GM21786 (cell line): ENCODE measurements around the gene AMOTL1.
"Not testable (repeated sequence)": the region's sequence is repeated elsewhere in the genome, so short reads cannot be mapped to it uniquely, and the experiment has no call there.

Experiments used
- ATAC-seq: cut with Tn5 transposase; IDR thresholded peaks from one replicate; pipeline ENCODE4 v1.9.1; 2021; ENCODE audit not compliant: unreplicated experiment

AMOTL1 gene

DNA sequence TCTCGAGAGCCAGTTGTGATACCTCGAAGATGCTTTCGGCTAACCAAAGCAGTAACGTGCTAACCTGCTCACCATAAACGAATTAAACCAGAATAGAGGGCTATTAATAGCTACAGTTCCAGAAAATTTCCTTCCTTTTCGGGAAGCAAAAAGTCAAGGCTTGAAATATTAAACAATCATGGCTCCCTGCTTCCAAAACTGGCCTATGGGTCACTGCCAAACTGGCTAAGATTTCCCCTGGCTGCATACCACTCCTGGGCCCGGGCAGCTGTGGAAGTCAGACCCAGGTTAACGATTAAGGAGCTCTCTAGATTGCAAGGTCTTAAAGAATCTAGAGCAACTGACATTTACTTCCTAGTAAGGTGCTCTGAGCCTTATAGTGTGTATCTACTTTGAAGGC is 1.7 kb downstream of the AMOTL1 start:
- ATAC-seq: no peak

- no peak for ATAC-seq
Observed at GRCh38 chr11:94770563-94771120, 2.5 kb downstream of the AMOTL1 start.

DNA sequence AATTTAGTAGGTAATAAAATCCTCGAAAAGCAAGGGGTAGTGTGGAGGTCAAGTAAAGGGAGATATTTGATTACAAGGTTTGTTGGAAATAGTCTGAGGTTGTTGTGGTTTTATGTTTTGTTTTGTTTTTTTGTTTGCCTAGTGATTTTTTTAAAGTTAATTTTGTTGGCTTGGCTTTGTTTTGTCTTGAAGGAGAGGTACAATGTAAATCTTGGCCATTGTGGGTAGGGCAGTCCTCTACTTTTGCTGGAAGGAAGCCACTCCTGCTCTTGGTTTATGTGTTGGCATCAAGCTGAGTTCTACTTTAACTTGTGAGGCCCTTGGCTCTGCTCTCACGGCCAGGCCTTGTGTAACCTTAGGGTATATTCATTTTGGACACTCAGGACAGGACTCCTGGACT is 3.2 kb downstream of the AMOTL1 start:
- ATAC-seq: no peak

DNA sequence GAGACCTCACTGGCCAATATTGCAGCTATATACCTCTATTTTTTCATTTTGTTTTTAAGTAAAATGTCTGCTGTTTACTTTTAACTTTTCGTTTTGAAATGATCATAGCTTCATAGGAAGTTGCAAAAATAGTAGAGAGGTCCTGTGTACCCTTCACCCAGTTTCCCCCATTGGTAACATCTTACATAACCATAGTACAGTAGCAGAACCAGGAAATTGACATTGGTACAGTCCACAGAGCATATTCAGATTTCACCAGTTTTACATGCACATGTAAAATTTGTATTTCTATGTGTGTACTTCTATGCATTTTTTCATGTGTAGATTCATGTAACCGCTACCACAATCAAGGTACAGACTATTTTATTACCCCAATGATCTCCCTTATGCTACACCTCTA is 3.8 kb downstream of the AMOTL1 start:
- ATAC-seq: no peak

- no peak for ATAC-seq
Observed at GRCh38 chr11:94773842-94774241, 5.7 kb downstream of the AMOTL1 start.

GRCh38 chr11:94774345-94774744 is 6.2 kb downstream of the AMOTL1 start:
- ATAC-seq: no peak

DNA sequence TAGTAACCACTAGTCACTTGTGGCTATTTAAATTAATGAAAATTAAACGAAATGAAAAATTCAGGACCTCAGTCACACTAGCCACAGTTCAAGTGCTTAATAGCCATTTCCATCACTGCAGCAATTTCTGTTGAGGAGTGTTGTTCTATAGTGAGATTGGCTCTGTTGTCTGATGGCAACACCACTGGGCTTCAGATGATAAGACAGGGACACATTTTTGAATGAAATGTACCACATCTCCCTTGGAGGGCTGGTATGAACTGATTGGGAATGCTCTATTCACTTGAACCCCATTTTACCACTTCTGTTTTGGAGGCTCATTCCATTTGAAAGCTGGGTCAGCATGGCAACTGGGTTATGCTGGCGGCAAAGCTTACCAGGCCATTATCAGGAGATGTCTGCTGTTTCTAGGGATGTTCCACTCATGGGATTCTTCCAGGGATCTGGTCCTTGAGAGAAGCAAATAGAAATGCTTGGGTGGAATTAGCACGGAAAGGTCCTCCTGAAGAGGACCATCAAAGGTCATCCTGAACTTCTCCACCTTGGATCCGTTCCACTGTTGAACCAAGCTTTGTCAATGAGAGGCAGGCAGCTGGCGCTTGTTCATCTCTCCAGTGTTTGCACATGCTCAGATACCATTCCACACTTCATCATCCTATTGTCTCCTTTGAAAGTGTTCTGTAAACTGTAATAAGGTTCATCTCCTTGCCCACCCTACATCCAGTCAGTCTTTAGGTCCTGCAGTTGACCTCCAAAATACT is 7.6 kb downstream of the AMOTL1 start:
- no peak for ATAC-seq

DNA sequence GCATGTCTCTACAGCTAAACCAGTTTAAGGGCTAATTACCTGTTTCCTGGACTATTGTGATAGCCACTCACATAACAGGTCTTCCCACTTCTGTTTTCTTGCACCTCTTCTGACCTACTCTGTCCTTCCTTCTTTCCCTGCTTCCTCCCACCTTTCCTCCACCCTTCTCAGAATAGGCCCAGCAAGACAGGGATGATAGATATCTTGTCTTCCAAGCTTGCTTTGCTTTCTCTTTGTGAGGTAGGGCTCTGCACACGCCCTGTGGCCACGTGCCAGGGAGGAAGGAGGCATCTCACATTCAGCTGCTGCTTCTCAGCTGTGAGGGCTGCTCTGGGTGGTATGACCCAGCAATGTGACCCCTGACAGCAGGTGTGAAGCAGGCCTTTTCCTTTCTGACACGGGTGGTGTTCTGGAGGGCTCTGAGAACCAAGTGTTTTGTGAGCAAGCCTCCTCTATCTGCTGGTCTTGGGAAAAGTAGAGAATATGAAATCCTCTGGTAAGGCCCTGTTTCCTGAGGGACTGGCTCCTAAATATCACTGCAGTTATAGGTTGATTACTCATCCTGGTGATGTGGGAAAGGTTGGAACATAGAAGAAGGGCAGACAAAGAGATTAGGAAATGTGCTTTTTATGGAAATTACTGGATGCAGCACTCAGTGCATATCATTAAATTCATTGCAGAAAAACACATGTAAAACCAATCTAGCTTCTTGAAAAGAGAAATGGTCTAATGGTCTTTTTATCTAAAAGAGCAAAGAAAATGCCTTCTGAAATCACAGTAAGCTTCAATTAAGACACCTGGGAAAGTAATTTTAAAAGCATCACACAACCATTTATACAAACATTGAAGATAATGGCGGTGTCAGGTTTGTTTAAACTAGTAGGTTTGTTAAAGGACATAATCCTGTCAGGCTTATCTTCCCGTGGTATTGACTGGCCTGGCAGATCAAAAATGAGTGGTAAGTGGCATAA is 8.5 kb downstream of the AMOTL1 start:
- no peak for ATAC-seq

DNA sequence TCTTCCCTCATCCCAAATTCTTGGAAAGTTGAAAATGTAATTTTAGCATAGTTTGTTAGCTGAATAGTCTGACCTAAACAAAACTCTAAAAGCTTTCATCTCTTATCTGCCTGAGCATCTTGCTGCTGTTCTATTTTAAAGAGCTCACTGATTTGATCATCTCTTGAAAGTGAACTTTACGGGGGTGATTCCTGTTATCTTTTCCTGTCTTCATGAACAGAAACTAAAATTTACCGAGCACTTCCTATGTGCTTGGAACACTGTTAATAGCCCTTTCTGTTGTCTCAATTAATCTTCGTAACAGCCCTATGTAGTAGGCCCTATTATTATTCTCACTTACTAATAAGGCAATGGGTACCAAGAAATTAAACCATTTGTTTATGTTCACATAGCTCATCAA is 12.3 kb downstream of the AMOTL1 start:
- ATAC-seq: no peak

GRCh38 chr11:94781837-94782236 is 13.7 kb downstream of the AMOTL1 start:
- no peak for ATAC-seq

GRCh38 chr11:94782446-94782845 is 14.3 kb downstream of the AMOTL1 start:
- no peak for ATAC-seq

GRCh38 chr11:94784884-94785283 is 16.7 kb downstream of the AMOTL1 start:
- ATAC-seq: no peak

- no peak for ATAC-seq
Observed at GRCh38 chr11:94785509-94785908, 17.4 kb downstream of the AMOTL1 start.

- ATAC-seq: no peak
Observed at GRCh38 chr11:94786264-94787126, 18.3 kb downstream of the AMOTL1 start.

DNA sequence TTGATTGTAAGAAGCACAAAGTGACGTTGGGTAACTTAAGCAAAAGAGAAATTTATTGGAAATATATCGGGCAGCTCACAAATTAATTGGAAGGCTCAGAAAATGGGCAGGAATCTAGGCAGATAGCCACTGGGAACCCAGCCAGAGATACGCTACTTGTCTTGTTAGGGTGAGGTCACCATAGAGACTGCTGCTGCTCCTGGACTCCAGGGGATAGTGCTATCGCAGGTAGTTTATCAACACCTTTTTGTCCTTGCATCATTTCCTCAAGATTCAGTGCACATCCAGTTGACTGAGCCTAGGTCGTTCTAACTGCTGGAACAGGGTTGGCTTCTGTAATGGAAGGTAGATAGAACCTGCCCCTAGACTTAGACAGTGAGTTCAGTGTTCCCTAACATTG is 19.6 kb downstream of the AMOTL1 start:
- ATAC-seq: no peak

DNA sequence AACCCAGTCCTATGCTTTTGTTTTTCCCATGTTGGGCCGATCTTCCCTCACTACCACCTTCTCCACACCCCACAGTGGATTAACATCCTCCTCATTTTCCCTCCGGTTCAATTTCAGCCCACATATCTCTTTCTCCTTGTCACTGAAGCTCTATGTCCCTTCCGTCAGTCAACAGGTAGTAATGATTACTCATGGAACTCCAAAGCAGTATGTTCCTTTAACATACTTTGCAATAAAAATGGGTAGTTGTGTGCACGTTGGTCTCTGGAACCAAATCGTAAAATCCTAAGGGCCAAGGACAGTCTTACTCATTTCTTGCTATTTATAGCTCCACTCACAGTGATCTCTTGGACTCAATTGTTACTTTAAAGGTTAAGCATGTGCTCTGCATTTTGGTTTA is 20.2 kb downstream of the AMOTL1 start:
- no peak for ATAC-seq

- no peak for ATAC-seq
Observed at GRCh38 chr11:94790197-94790596, 22.0 kb downstream of the AMOTL1 start.

- ATAC-seq: no peak
Observed at GRCh38 chr11:94790661-94791180, 22.6 kb downstream of the AMOTL1 start.

DNA sequence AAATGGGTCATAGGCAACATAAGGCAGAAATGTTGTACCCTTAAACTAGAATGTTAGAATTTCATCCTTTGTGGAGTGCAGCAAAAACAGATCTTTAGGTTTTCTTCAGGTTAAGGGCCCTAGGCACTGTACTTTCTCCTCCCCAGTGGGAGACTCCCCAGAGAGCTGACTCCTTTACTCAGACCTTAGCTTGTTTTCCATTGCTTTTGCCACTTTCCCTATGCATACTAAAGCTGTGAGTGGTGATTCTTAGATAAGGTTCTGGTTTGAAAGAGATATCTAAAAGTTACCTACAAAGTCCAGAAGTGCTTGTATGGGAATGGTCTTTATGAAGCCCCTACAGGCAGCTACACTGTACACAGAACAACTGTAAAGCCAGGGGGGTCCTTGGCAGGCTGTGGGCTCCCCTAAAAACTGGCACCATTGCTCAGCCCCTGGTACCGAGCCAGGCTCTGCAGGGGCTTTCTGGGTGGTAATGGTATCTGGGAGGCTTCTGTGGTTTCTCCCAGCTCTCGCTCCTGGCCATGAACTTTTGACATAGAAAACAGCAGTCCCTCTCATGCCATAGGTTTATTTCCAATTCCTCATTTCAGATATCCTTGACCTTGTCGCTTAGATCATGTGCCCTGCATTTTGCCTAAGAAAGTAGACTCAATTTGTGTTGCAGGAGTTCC is 23.2 kb downstream of the AMOTL1 start:
- no peak for ATAC-seq

DNA sequence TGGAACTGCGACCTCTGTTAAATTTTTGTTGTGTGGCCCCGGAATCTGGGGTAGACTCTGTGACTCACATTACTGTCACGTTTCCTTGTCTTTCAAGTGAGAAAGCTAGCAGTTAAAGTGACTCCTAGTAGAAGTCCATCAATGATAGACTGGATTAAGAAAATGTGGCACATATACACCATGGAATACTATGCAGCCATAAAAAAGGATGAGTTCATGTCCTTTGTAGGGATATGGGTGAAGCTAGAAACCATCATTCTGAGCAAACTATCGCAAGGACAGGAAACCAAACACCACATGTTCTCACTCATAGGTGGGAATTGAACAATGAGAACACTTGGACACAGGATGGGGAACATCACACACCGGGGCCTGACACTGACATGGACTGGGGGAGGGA is 23.8 kb downstream of the AMOTL1 start:
- not testable (repeated sequence) for ATAC-seq
